ENCODE data around the gene EIF4E2. TPM values are rescaled to one million over a fixed set of nuclear protein-coding genes. Genes with fewer than 3 reads are reported as not detected.

EIF4E2 gene
- total and polyA plus RNA-seq, 2 donors (not counting 3 experiments of a cell fraction or from before 2014, with no cell fraction given) = 50.0 to 96.5 TPM

DNA sequence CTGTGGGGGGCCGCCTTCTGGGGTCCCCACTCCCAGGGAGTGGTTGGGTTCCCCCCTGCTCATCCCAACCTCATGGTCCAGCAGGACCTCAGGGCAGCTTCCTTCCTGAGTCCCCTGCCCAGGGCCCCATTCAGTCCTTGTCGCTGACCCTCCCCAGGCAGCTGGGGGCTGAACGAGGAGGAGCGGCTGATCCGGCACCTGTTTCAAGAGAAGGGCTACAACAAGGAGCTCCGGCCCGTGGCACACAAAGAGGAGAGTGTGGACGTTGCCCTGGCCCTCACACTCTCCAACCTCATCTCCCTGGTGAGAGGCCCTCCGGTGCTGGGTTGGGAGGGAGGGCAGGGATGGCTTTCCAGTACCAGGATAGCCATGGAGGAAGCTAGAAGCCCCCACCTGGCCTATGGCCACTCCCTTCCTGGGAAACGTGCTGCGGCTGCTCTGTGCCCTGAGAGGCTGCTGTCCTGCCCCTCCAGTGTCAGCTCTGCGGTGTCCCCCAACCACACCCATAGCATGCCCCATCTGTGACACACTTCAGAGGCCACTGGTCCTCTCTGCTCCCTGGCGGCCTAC is 24.0 kb upstream of the EIF4E2 start:
- CTCF ChIA-PET = interaction anchor here (1.3 kb wide), 1 partner anchor 79 kb away, joined by 3 read pairs; no protein-coding TSS in a partner anchor
- DNase-seq (ENCODE audit: low read depth, low spot score) = no peak
- no peaks in the 10 kb centered on the region for H3K4me1 ChIP-seq (ENCODE audit: control insufficient read depth, extremely low read depth, insufficient read depth, low read length)
- H3K9me3 ChIP-seq (replicated peaks; ENCODE audit: control insufficient read depth, insufficient read depth, low read length) = no peaks in the 10 kb centered on the region
- H3K9ac ChIP-seq (replicated peaks; ENCODE audit: extremely low read depth, insufficient read depth, low read length) = no peak overlapping the region
- no peak overlapping the region for H3K27ac ChIP-seq (ENCODE audit: insufficient read depth, low read depth, low read length)
- H2AFZ ChIP-seq (ENCODE audit: low read depth, low read length) = no peak overlapping the region
- no peaks in the 10 kb centered on the region for H4K20me1 ChIP-seq (replicated peaks; ENCODE audit: control insufficient read depth, extremely low read depth, insufficient read depth, low read length)
- no TSS peak for BruUV-seq (replicated peaks)
- no peaks in the 10 kb centered on the region for H3K36me3 ChIP-seq (ENCODE audit: control insufficient read depth in 2 of 2, extremely low read depth in 1 of 2, insufficient read depth in 2 of 2, low read length in 2 of 2)
- H3K79me2 ChIP-seq (ENCODE audit: control insufficient read depth, insufficient read depth, low read length) = no peaks in the 10 kb centered on the region
- peaks cover 15 to 17% of the 10 kb centered on the region in 2 experiments for H3K27me3 ChIP-seq (ENCODE audit: control insufficient read depth in 2 of 2, insufficient read depth in 2 of 2, low read length in 2 of 2)
- dilution Hi-C loops (cut with MboI; ENCODE audit: extremely low pct_ligation_motif_present, low sequenced_read_pairs) (no loop called here), intact Hi-C loops (cut with micrococcal nuclease) (no loop called here)
- H3K9me1 ChIP-seq (replicated peaks; ENCODE audit: control insufficient read depth, extremely low read depth, insufficient read depth, low read length) = no peaks in the 10 kb centered on the region
- H3K4me2 ChIP-seq (ENCODE audit: insufficient read depth, low read length) = no peak overlapping the region
- POLR2A ChIA-PET = no interaction called here
- FAIRE-seq = no peak
- TF ChIP-seq, protein P1, sequence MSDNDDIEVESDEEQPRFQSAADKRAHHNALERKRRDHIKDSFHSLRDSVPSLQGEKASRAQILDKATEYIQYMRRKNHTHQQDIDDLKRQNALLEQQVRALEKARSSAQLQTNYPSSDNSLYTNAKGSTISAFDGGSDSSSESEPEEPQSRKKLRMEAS (IDR thresholded peaks at IDR 0.05; ENCODE audit: insufficient read depth, insufficient read length) = no peak
- TF ChIP-seq JUN (IDR thresholded peaks at IDR 0.05; ENCODE audit: borderline replicate concordance, insufficient read depth, insufficient read length, low read depth) (no peak), GATA2 (IDR thresholded peaks at IDR 0.05; ENCODE audit: insufficient read depth, insufficient read length, low read depth, low read length) (no peak), MYC (IDR thresholded peaks at IDR 0.05; ENCODE audit: low read depth, low read length) (no peak), POLR2A (IDR thresholded peaks at IDR 0.05; ENCODE audit: low read depth, low read length) (no peak), FOS (IDR thresholded peaks at IDR 0.05; ENCODE audit: borderline replicate concordance, insufficient read depth, low read length) (no peak), POLR2AphosphoS5 (IDR thresholded peaks at IDR 0.05; ENCODE audit: insufficient read depth, low read depth, low read length) (no peak), EZH2 (IDR thresholded peaks at IDR 0.05; ENCODE audit: borderline replicate concordance, low read depth, low read length, severe bottlenecking) (no peak)
- TF ChIP-seq, protein P2, sequence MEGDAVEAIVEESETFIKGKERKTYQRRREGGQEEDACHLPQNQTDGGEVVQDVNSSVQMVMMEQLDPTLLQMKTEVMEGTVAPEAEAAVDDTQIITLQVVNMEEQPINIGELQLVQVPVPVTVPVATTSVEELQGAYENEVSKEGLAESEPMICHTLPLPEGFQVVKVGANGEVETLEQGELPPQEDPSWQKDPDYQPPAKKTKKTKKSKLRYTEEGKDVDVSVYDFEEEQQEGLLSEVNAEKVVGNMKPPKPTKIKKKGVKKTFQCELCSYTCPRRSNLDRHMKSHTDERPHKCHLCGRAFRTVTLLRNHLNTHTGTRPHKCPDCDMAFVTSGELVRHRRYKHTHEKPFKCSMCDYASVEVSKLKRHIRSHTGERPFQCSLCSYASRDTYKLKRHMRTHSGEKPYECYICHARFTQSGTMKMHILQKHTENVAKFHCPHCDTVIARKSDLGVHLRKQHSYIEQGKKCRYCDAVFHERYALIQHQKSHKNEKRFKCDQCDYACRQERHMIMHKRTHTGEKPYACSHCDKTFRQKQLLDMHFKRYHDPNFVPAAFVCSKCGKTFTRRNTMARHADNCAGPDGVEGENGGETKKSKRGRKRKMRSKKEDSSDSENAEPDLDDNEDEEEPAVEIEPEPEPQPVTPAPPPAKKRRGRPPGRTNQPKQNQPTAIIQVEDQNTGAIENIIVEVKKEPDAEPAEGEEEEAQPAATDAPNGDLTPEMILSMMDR (IDR thresholded peaks at IDR 0.05; ENCODE audit: extremely low read depth in 1 of 2, insufficient read depth in 1 of 2, low read depth in 1 of 2, low read length in 2 of 2) = no peak
- H3K4me3 ChIP-seq (replicated peaks in 1 of 3; ENCODE audit: insufficient read depth in 1 of 3, low read depth in 1 of 3, low read length in 3 of 3) = no peak overlapping the region

Data from endothelial cell of umbilical vein (primary cell).